Lung (tissue), 10 donors: ENCODE data around the gene KIR2DL1. TPM values are rescaled to one million over a fixed set of nuclear protein-coding genes. Genes with fewer than 3 reads are reported as not detected.
"Not testable (repeated sequence)": the region's sequence is repeated elsewhere in the genome, so short reads cannot be mapped to it uniquely, and the experiment has no call there.

Source experiments
- ATAC-seq: fragments of 200-7000 bp; cut with Tn5 transposase; one replicate; pipeline ENCODE4 v1.9.1; 2020; ENCODE audit warnings: moderate number of reproducible peaks; ENCODE audit not compliant: insufficient read depth, low FRiP score
- DNase-seq, 3 donors: peaks; one replicate each; pipeline ENCODE4 v3.0.0-alpha.2; 2013 to 2017
- H3K27ac ChIP-seq, 2 donors: one replicate each; pipeline ENCODE4 v1.5.1; 2013; ENCODE audit warnings: mild to moderate bottlenecking in 2 of 2, moderate library complexity in 2 of 2, control low read depth in 1 of 2, inconsistent platforms in 1 of 2, low read depth in 1 of 2, low read length in 1 of 2
- H3K27me3 ChIP-seq, 3 donors: one replicate each; pipeline ENCODE4 v1.5.1; 2013; ENCODE audit warnings: low read length in 2 of 3; ENCODE audit not compliant: control insufficient read depth in 3 of 3, insufficient read depth in 3 of 3
- H3K36me3 ChIP-seq, 4 donors: one replicate each; pipeline ENCODE4 v1.5.1; 2013; ENCODE audit warnings: low read length in 4 of 4, mild to moderate bottlenecking in 1 of 4, moderate library complexity in 1 of 4; ENCODE audit not compliant: control insufficient read depth in 4 of 4, insufficient read depth in 4 of 4
- H3K4me1 ChIP-seq, 5 donors: one replicate each; pipeline ENCODE4 v1.5.1; 2013; ENCODE audit warnings: low read length in 5 of 5, mild to moderate bottlenecking in 2 of 5, moderate library complexity in 1 of 5; ENCODE audit not compliant: control insufficient read depth in 5 of 5, insufficient read depth in 5 of 5
- H3K4me3 ChIP-seq: one replicate; pipeline ENCODE4 v1.5.1; 2013; ENCODE audit warnings: mild to moderate bottlenecking, control low read depth, moderate library complexity
- H3K9ac ChIP-seq, 2 donors: one replicate each; pipeline ENCODE4 v1.5.1; 2013; ENCODE audit warnings: low read length in 2 of 2, control low read depth in 1 of 2; ENCODE audit not compliant: insufficient read depth in 1 of 2
- H3K9me3 ChIP-seq, 4 donors: one replicate each; pipeline ENCODE4 v1.5.1; 2013; ENCODE audit warnings: low read length in 3 of 4, mild to moderate bottlenecking in 1 of 4, moderate library complexity in 1 of 4; ENCODE audit not compliant: control insufficient read depth in 4 of 4, insufficient read depth in 3 of 4
- WGBS, 2 donors: extraction: QIAGEN DNeasy Blood & Tissue Kit; methylation state at CpG; one replicate each; pipeline ENCODE4 v1.1.7; 2013; 5-methylcytosine and 5-hydroxymethylcytosine counted together
- polyA plus RNA-seq, 2 donors: library from polyadenylated mRNA; stranded (reverse); fragments of 200-250 nt; gene quantifications; one replicate each; pipeline ENCODE4 v1.2.1, GENCODE V29; 2013
- total RNA-seq, 2 donors: library from RNA; depleted of rRNA in 1 of 2; stranded (reverse); fragments of >200 nt in 1 of 2; gene quantifications; one replicate each; pipeline ENCODE4 v1.2.1, GENCODE V29; 2014 to 2021
- donor health status: Bipolar disorder and iron deficiency.
- donor health status: healthy.
- donor health status: DM: yes; HTN: yes; CAD: no.

Gene KIR2DL1
- total and polyA plus RNA-seq, 4 donors, result 0.14 to 0.46 (median 0.16) TPM; not detected in 1

- ATAC-seq, H3K27me3 ChIP-seq, H3K4me1 ChIP-seq, H3K9ac ChIP-seq, DNase-seq, H3K4me3 ChIP-seq, H3K36me3 ChIP-seq, H3K9me3 ChIP-seq, H3K27ac ChIP-seq: not testable (repeated sequence)
- 80 to 85% methylated on average over 10 to 14 of the region's 15 CpGs for WGBS, 2 donors
Measured at GRCh38 chr19:54771018-54771960, 1.7 kb downstream of the KIR2DL1 start.

GRCh38 chr19:54772666-54773065 is 3.1 kb downstream of the KIR2DL1 start:
- H3K4me3 ChIP-seq, H3K27ac ChIP-seq, DNase-seq, H3K27me3 ChIP-seq, H3K9me3 ChIP-seq, H3K9ac ChIP-seq, H3K36me3 ChIP-seq, ATAC-seq, H3K4me1 ChIP-seq: not testable (repeated sequence)
- WGBS, 2 donors, result 48 to 52% methylated on average over 2 of the region's 2 CpGs

GRCh38 chr19:54775095-54775815 is 5.7 kb downstream of the KIR2DL1 start:
- H3K27me3 ChIP-seq, ATAC-seq, H3K9me3 ChIP-seq, H3K36me3 ChIP-seq, H3K27ac ChIP-seq, H3K9ac ChIP-seq, DNase-seq, H3K4me1 ChIP-seq, H3K4me3 ChIP-seq: not testable (repeated sequence)
- WGBS, 2 donors, result 80% methylated on average over 12 of the region's 12 CpGs

- not testable (repeated sequence) for H3K9me3 ChIP-seq, H3K4me1 ChIP-seq, H3K9ac ChIP-seq, H3K27ac ChIP-seq, H3K36me3 ChIP-seq, H3K27me3 ChIP-seq, ATAC-seq, DNase-seq, H3K4me3 ChIP-seq
- WGBS, 2 donors, result 73 to 87% methylated on average over 8 of the region's 8 CpGs
Measured at GRCh38 chr19:54775830-54776229, 6.2 kb downstream of the KIR2DL1 start.

GRCh38 chr19:54777851-54778250 is 8.3 kb downstream of the KIR2DL1 start:
- H3K9me3 ChIP-seq, ATAC-seq, H3K27ac ChIP-seq, DNase-seq, H3K4me3 ChIP-seq, H3K9ac ChIP-seq, H3K36me3 ChIP-seq, H3K4me1 ChIP-seq, H3K27me3 ChIP-seq: not testable (repeated sequence)
- WGBS, 2 donors, result 51 to 71% methylated on average over 2 to 4 of the region's 4 CpGs

GRCh38 chr19:54778896-54779295 is 9.3 kb downstream of the KIR2DL1 start:
- not testable (repeated sequence) for H3K36me3 ChIP-seq
- WGBS, 2 donors, result 63 to 77% methylated on average over 6 to 7 of the region's 7 CpGs

GRCh38 chr19:54782916-54783315 is 13.3 kb downstream of the KIR2DL1 start:
- not testable (repeated sequence) for ATAC-seq

More at GRCh38 chr19:54778896-54779295, 9.3 kb downstream of the KIR2DL1 start:
- not testable (repeated sequence) for H3K9ac ChIP-seq, ATAC-seq, H3K27ac ChIP-seq, H3K4me1 ChIP-seq, H3K27me3 ChIP-seq, DNase-seq, H3K9me3 ChIP-seq, H3K4me3 ChIP-seq

More at GRCh38 chr19:54782916-54783315, 13.3 kb downstream of the KIR2DL1 start:
- not testable (repeated sequence) for H3K9ac ChIP-seq, H3K4me1 ChIP-seq, H3K36me3 ChIP-seq, H3K27ac ChIP-seq, DNase-seq, H3K4me3 ChIP-seq, H3K27me3 ChIP-seq, H3K9me3 ChIP-seq
- whole genome bisulfite sequencing, 2 donors, result 76 to 85% methylated on average over 4 of the region's 4 CpGs
